Smooth muscle cell (in vitro differentiated cells): ENCODE data around the gene TESK2. TPM values are rescaled to one million over a fixed set of nuclear protein-coding genes. Genes with fewer than 3 reads are reported as not detected.

ENCODE experiments used
- DNase-seq: peaks from one replicate; lab custom pipeline; 2025; ENCODE audit not compliant: unreplicated experiment; lab: John Stamatoyannopoulos, UW
- H2AFZ ChIP-seq: fragments of 200-600 bp; sonication (generic); 2 replicates; pipeline ENCODE4 v1.6.0; 2016; ENCODE audit warnings: antibody characterized with exemption, low read depth, mild to moderate bottlenecking
- H3F3A ChIP-seq: fragments of 200-600 bp; sonication (generic); 2 replicates; pipeline ENCODE4 v1.6.0; 2017; ENCODE audit warnings: antibody characterized with exemption, low read depth
- H3K27ac ChIP-seq: fragments of 200-600 bp; sonication (generic); 2 replicates; pipeline ENCODE4 v1.5.1; 2016; ENCODE audit warnings: low read depth, mild to moderate bottlenecking
- H3K27me3 ChIP-seq: fragments of 200-600 bp; sonication (generic); 2 replicates; pipeline ENCODE4 v1.6.1; 2016; ENCODE audit warnings: low read depth, mild to moderate bottlenecking
- H3K36me3 ChIP-seq: fragments of 200-600 bp; sonication (generic); 2 replicates; pipeline ENCODE4 v1.5.1; 2016; ENCODE audit warnings: low read depth
- H3K4me1 ChIP-seq: fragments of 200-600 bp; sonication (generic); 2 replicates; pipeline ENCODE4 v1.5.1; 2016; ENCODE audit warnings: low read depth
- H3K4me2 ChIP-seq: fragments of 200-600 bp; sonication (generic); 2 replicates; pipeline ENCODE4 v1.6.0; 2016; ENCODE audit warnings: mild to moderate bottlenecking
- H3K4me3 ChIP-seq: fragments of 200-600 bp; sonication (generic); 2 replicates; pipeline ENCODE4 v1.5.1; 2016; ENCODE audit warnings: mild to moderate bottlenecking
- H3K79me2 ChIP-seq: fragments of 200-600 bp; sonication (generic); 2 replicates; pipeline ENCODE4 v1.6.0; 2016; ENCODE audit warnings: low read depth, mild to moderate bottlenecking
- H3K9ac ChIP-seq: fragments of 200-600 bp; sonication (generic); 2 replicates; pipeline ENCODE4 v1.6.0; 2016; ENCODE audit warnings: low read depth
- H3K9me3 ChIP-seq: fragments of 200-600 bp; sonication (generic); replicated peaks from 2 replicates; pipeline ENCODE4 v1.5.1; 2016; ENCODE audit warnings: low read depth
- H4K20me1 ChIP-seq: fragments of 200-600 bp; sonication (generic); 2 replicates; pipeline ENCODE4 v1.6.0; 2016; ENCODE audit warnings: low read depth
- CTCF ChIP-seq: fragments of 200-600 bp; sonication (generic); IDR thresholded peaks from 2 replicates; pipeline ENCODE4 v1.5.1; 2017; ENCODE audit warnings: borderline replicate concordance, mild to moderate bottlenecking, antibody characterized with exemption; ENCODE audit not compliant: insufficient read depth, poor library complexity, severe bottlenecking
- WGBS: methylation state at CpG from one replicate; pipeline ENCODE4 v1.1.7; 2016; ENCODE audit warnings: low lambda C conversion rate; 5-methylcytosine and 5-hydroxymethylcytosine counted together
- polyA plus RNA-seq: library from polyadenylated mRNA; unstranded; fragments of >200 nt; fragmentation: Nextera tagmentation; extraction: Ambion mirVana; gene quantifications from 2 replicates; pipeline ENCODE4 v1.2.1, GENCODE V29; 2016
- total RNA-seq: library from RNA; depleted of rRNA; stranded (reverse); fragments of >200 nt; gene quantifications from 2 replicates; pipeline ENCODE4 v1.2.3, GENCODE V29; 2014

The TESK2 gene
- total and polyA plus RNA-seq, 2 experiments from 2014 or later = 1.3 to 4.3 TPM

GRCh38 chr1:45403298-45403697 lies 87.7 kb downstream of the TESK2 start:
- H3K27ac ChIP-seq = peak overlapping the region; percentile 72
- H3F3A ChIP-seq = no peaks in the 10 kb centered on the region
- no peak for DNase-seq
- no peaks in the 10 kb centered on the region for H3K27me3 ChIP-seq
- peak overlapping the region; percentile 41 for H2AFZ ChIP-seq
- no peaks in the 10 kb centered on the region for H3K36me3 ChIP-seq
- no peaks in the 10 kb centered on the region for H3K9me3 ChIP-seq
- H3K9ac ChIP-seq = no peak overlapping the region
- no peak overlapping the region for H3K4me3 ChIP-seq
- peak overlapping the region; percentile 44 for H3K4me2 ChIP-seq
- WGBS = 37% methylated on average over 3 of the region's 3 CpGs
- TF ChIP-seq CTCF = no peak
- H3K79me2 ChIP-seq = no peaks in the 10 kb centered on the region
- H4K20me1 ChIP-seq = no peaks in the 10 kb centered on the region
- no peaks in the 10 kb centered on the region for H3K4me1 ChIP-seq

GRCh38 chr1:45401524-45401923 lies 89.4 kb downstream of the TESK2 start:
- no peak overlapping the region for H3K4me3 ChIP-seq
- WGBS = 79% methylated on average over 2 of the region's 2 CpGs
- DNase-seq = no peak
- no peaks in the 10 kb centered on the region for H3K9me3 ChIP-seq
- H3F3A ChIP-seq = no peaks in the 10 kb centered on the region
- H3K36me3 ChIP-seq = no peaks in the 10 kb centered on the region
- H4K20me1 ChIP-seq = no peaks in the 10 kb centered on the region
- no peak overlapping the region for H2AFZ ChIP-seq
- no peak overlapping the region for H3K4me2 ChIP-seq
- H3K27me3 ChIP-seq = no peaks in the 10 kb centered on the region
- TF ChIP-seq CTCF = no peak
- no peaks in the 10 kb centered on the region for H3K4me1 ChIP-seq
- H3K27ac ChIP-seq = no peak overlapping the region
- H3K9ac ChIP-seq = no peak overlapping the region
- H3K79me2 ChIP-seq = no peaks in the 10 kb centered on the region

GRCh38 chr1:45400049-45400448 lies 90.9 kb downstream of the TESK2 start:
- H3F3A ChIP-seq = no peaks in the 10 kb centered on the region
- no peaks in the 10 kb centered on the region for H3K4me1 ChIP-seq
- no peaks in the 10 kb centered on the region for H3K79me2 ChIP-seq
- H3K9ac ChIP-seq = no peak overlapping the region
- no peak overlapping the region for H3K4me3 ChIP-seq
- no peak overlapping the region for H2AFZ ChIP-seq
- WGBS = 41% methylated on average over 3 of the region's 3 CpGs
- no peaks in the 10 kb centered on the region for H3K9me3 ChIP-seq
- no peak for TF ChIP-seq CTCF
- DNase-seq = no peak
- no peak overlapping the region for H3K27ac ChIP-seq
- no peak overlapping the region for H3K4me2 ChIP-seq
- no peaks in the 10 kb centered on the region for H4K20me1 ChIP-seq
- no peaks in the 10 kb centered on the region for H3K36me3 ChIP-seq
- H3K27me3 ChIP-seq = no peaks in the 10 kb centered on the region

- no peak for DNase-seq
- no peaks in the 10 kb centered on the region for H4K20me1 ChIP-seq
- no peaks in the 10 kb centered on the region for H3K9me3 ChIP-seq
- no peaks in the 10 kb centered on the region for H3K36me3 ChIP-seq
- H3K9ac ChIP-seq = no peak overlapping the region
- H3K27me3 ChIP-seq = no peaks in the 10 kb centered on the region
- no peaks in the 10 kb centered on the region for H3K79me2 ChIP-seq
- no peak overlapping the region for H2AFZ ChIP-seq
- H3F3A ChIP-seq = no peaks in the 10 kb centered on the region
- no peak overlapping the region for H3K27ac ChIP-seq
- TF ChIP-seq CTCF = no peak
- no peaks in the 10 kb centered on the region for H3K4me1 ChIP-seq
- 95% methylated on average over 4 of the region's 4 CpGs for WGBS
- H3K4me2 ChIP-seq = no peak overlapping the region
- no peak overlapping the region for H3K4me3 ChIP-seq
Measured at GRCh38 chr1:45397285-45397684, 93.7 kb downstream of the TESK2 start.
